HCT116 (cell line): Measurements from ENCODE around the gene PIEZO2. TPM values are rescaled to one million over a fixed set of nuclear protein-coding genes. Genes with fewer than 3 reads are reported as not detected.

ENCODE experiments used
- ATAC-seq: fragments of 200-7000 bp; cut with Tn5 transposase; 2 replicates; pipeline ENCODE4 v1.9.1; 2020; ENCODE audit warnings: mild to moderate bottlenecking, moderate library complexity
- BruUV-seq: library from RNA; stranded (reverse); fragments of 400-500 nt; replicated peaks from 2 replicates; lab custom pipeline; 2021; lab: Mats Ljungman, UMichigan
- CTCF ChIA-PET: fragments of 300-600 bp; sonication (Branson Sonifier 250); formaldehyde crosslinking; loops from one replicate; lab custom pipeline; 2021; ENCODE audit warnings: antibody characterized with exemption; lab: Charles Lee
- POLR2A ChIA-PET: fragments of 300-600, 350-600 bp; sonication (Branson Sonifier 250); formaldehyde crosslinking; loops from one replicate; lab custom pipeline; 2021; ENCODE audit warnings: antibody characterized with exemption; lab: Charles Lee
- RAD21 ChIA-PET, 2 experiments: fragments of 300-600 bp; sonication (Branson Sonifier 250); formaldehyde crosslinking; loops; one replicate each; lab custom pipeline; 2023; ENCODE audit warnings: low total read pairs in 2 of 2; ENCODE audit not compliant: uncharacterized antibody in 2 of 2, unreplicated experiment in 2 of 2, low non-redundant PET in 1 of 2; lab: Charles Lee
- DNase-seq: peaks from one replicate; pipeline ENCODE4 v3.0.0-alpha.2; 2010; ENCODE audit warnings: low read depth, low spot score
- H2AFZ ChIP-seq: fragments of 200-600 bp; shearing (Covaris generic), sonication (generic); 2 replicates; pipeline ENCODE4 v1.6.1; 2017; ENCODE audit warnings: low read depth, mixed run types, mixed read lengths, antibody characterized with exemption, low read length; ENCODE audit not compliant: poor library complexity, severe bottlenecking
- H3K27ac ChIP-seq: 2 replicates; pipeline ENCODE4 v1.5.1; 2012; ENCODE audit warnings: low read depth, low read length
- H3K27me3 ChIP-seq: fragments of 200-600 bp; sonication (generic); 2 replicates; pipeline ENCODE4 v1.6.1; 2016; ENCODE audit warnings: mixed run types, low read length, mixed read lengths; ENCODE audit not compliant: insufficient read depth
- H3K36me3 ChIP-seq, 2 experiments: fragments of 200-500 bp in 1 of 2; fragments of 200-600 bp in 1 of 2; sonication (Bioruptor generic) in 1 of 2; sonication (generic) in 1 of 2; 2 replicates each; pipeline versions ENCODE4 v1.5.1 to v1.6.1; 2014 to 2016; ENCODE audit warnings: low read length in 2 of 2, inconsistent platforms in 1 of 2, mixed read lengths in 1 of 2, mixed run types in 1 of 2; ENCODE audit not compliant: insufficient read depth in 2 of 2, control insufficient read depth in 1 of 2
- H3K4me1 ChIP-seq, 2 experiments: fragments of 200-600 bp in 1 of 2; sonication (generic) in 1 of 2; 2 replicates each; pipeline versions ENCODE4 v1.5.1 to v1.6.1; 2012 to 2017; ENCODE audit warnings: low read length in 2 of 2, inconsistent platforms in 1 of 2, mild to moderate bottlenecking in 1 of 2, mixed read lengths in 1 of 2, mixed run types in 1 of 2, moderate library complexity in 1 of 2; ENCODE audit not compliant: insufficient read depth in 2 of 2, control insufficient read depth in 1 of 2
- H3K4me2 ChIP-seq: fragments of 200-600 bp; sonication (generic); 2 replicates; pipeline ENCODE4 v1.6.1; 2017; ENCODE audit warnings: mixed run types, low read length, mixed read lengths
- H3K4me3 ChIP-seq, 2 experiments: fragments of 200-600 bp in 1 of 2; sonication (generic) in 1 of 2; replicated peaks in 1 of 2; 2 replicates each; pipeline ENCODE4 v1.5.1; 2011 to 2016; ENCODE audit warnings: low read length in 2 of 2, control low read depth in 1 of 2, low read depth in 1 of 2, mild to moderate bottlenecking in 1 of 2, mixed read lengths in 1 of 2, mixed run types in 1 of 2
- H3K79me2 ChIP-seq: fragments of 200-600 bp; sonication (generic); 2 replicates; pipeline ENCODE4 v1.6.1; 2017; ENCODE audit warnings: mild to moderate bottlenecking, mixed run types, low read length, moderate library complexity, mixed read lengths; ENCODE audit not compliant: insufficient read depth
- H3K9ac ChIP-seq: fragments of 200-600 bp; sonication (generic); 2 replicates; pipeline ENCODE4 v1.6.1; 2016; ENCODE audit warnings: low read length, mixed read lengths
- H3K9me2 ChIP-seq: fragments of 200-600 bp; sonication (generic), shearing (Covaris generic); 2 replicates; pipeline ENCODE4 v1.6.1; 2017; ENCODE audit warnings: mixed run types, mild to moderate bottlenecking, moderate library complexity; ENCODE audit not compliant: insufficient read depth
- H3K9me3 ChIP-seq, 2 experiments: fragments of 200-500 bp in 1 of 2; fragments of 200-600 bp in 1 of 2; sonication (Bioruptor generic) in 1 of 2; sonication (generic) in 1 of 2; 2 replicates each; pipeline ENCODE4 v1.6.1; 2014 to 2017; ENCODE audit warnings: low read length in 2 of 2, mixed read lengths in 2 of 2, inconsistent platforms in 1 of 2, low read depth in 1 of 2, mild to moderate bottlenecking in 1 of 2, mixed run types in 1 of 2, moderate library complexity in 1 of 2; ENCODE audit not compliant: control insufficient read depth in 1 of 2, insufficient read depth in 1 of 2
- H4K20me1 ChIP-seq: fragments of 200-600 bp; sonication (generic), shearing (Covaris generic); 2 replicates; pipeline ENCODE4 v1.6.1; 2017; ENCODE audit warnings: mixed run types, mild to moderate bottlenecking, moderate library complexity; ENCODE audit not compliant: insufficient read depth
- CEBPB ChIP-seq: IDR thresholded peaks from 2 replicates; pipeline ENCODE4 v1.6.1; 2012; ENCODE audit warnings: low read depth
- intact Hi-C: fragments of 100-400 bp; cut with micrococcal nuclease; formaldehyde crosslinking; loops from 2 replicates; pipeline ENCODE4 v1.10.0; 2022
- total RNA-seq: library from RNA; stranded (reverse); gene quantifications from one replicate; pipeline ENCODE4 v1.2.1, GENCODE V29; 2021; ENCODE audit not compliant: unreplicated experiment
- TF ChIP-seq, protein P1 (sequence below): IDR thresholded peaks from 2 replicates; pipeline ENCODE4 v1.6.1; 2011; ENCODE audit warnings: mild to moderate bottlenecking, low read length, moderate library complexity; ENCODE audit not compliant: insufficient replicate concordance; ENCODE audit errors: extremely low read depth
- TF ChIP-seq, protein P2 (sequence below), 3 experiments: fragments of 200-600 bp in 1 of 3; sonication (generic) in 1 of 3; IDR thresholded peaks in 2 of 3; conservative IDR thresholded peaks in 1 of 3; 2 replicates each; pipeline ENCODE4 v1.5.1; 2012 to 2017; ENCODE audit warnings: low read depth in 2 of 3, low read length in 2 of 3, antibody characterized with exemption in 1 of 3, borderline replicate concordance in 1 of 3, control low read depth in 1 of 3, mild to moderate bottlenecking in 1 of 3, mixed read lengths in 1 of 3, mixed run types in 1 of 3, moderate library complexity in 1 of 3; ENCODE audit not compliant: insufficient read depth in 1 of 3

PIEZO2 gene
- total RNA-seq, 1 experiment from 2014 or later, result 0.34 TPM

DNA sequence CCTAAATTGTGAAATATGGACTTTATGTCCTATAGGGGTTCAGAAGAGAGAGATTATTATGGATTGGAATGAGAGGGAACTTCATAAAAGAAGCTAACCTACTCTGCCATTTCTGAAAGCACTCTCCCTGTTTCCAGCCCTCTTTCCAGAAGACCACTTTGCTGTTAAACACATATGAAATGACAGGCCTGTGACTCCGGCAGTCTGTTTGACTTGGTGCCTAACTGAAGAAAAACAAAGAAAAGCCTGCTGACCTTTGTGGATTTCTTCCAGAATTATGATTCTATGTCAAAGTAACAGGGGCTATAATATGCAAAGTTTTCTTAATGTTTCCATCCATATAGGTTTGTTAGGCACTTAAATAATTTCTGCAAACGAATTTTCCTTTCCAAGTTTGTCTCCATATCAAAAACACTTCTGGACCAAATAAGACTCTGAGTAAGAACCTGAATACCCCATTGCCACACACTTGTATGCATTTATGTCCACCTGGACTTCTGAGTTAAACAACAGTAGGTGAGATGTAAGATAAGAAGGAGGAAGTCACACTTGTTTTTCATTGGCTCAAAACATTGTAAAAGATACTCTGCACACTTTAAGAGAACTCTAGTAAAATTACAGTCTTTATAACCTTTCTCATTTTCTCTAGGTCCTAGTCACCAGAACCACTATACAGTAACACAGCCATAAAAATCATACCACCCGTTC is 111.7 kb downstream of the PIEZO2 start:
- H3K4me2 ChIP-seq, result no peak overlapping the region
- peaks cover 19% of the 10 kb centered on the region for H3K27me3 ChIP-seq
- no peaks in the 10 kb centered on the region for H3K9me3 ChIP-seq
- ChIA-PET CTCF (interaction anchor here (1.6 kb wide), 1 partner anchor 186 kb away, joined by 6 read pairs; no protein-coding TSS in a partner anchor), RAD21 (no interaction called here), POLR2A (no interaction called here)
- no peak overlapping the region for H3K4me3 ChIP-seq
- H3K9me2 ChIP-seq, result no peaks in the 10 kb centered on the region
- ATAC-seq (no peak), DNase-seq (no peak)
- H3K36me3 ChIP-seq, result no peaks in the 10 kb centered on the region
- H2AFZ ChIP-seq, result no peak overlapping the region
- no peak overlapping the region for H3K27ac ChIP-seq
- H3K79me2 ChIP-seq, result no peaks in the 10 kb centered on the region
- no peak for TF ChIP-seq CEBPB
- TF ChIP-seq, protein P1, sequence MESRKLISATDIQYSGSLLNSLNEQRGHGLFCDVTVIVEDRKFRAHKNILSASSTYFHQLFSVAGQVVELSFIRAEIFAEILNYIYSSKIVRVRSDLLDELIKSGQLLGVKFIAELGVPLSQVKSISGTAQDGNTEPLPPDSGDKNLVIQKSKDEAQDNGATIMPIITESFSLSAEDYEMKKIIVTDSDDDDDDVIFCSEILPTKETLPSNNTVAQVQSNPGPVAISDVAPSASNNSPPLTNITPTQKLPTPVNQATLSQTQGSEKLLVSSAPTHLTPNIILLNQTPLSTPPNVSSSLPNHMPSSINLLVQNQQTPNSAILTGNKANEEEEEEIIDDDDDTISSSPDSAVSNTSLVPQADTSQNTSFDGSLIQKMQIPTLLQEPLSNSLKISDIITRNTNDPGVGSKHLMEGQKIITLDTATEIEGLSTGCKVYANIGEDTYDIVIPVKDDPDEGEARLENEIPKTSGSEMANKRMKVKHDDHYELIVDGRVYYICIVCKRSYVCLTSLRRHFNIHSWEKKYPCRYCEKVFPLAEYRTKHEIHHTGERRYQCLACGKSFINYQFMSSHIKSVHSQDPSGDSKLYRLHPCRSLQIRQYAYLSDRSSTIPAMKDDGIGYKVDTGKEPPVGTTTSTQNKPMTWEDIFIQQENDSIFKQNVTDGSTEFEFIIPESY, result no peak
- TF ChIP-seq, protein P2, sequence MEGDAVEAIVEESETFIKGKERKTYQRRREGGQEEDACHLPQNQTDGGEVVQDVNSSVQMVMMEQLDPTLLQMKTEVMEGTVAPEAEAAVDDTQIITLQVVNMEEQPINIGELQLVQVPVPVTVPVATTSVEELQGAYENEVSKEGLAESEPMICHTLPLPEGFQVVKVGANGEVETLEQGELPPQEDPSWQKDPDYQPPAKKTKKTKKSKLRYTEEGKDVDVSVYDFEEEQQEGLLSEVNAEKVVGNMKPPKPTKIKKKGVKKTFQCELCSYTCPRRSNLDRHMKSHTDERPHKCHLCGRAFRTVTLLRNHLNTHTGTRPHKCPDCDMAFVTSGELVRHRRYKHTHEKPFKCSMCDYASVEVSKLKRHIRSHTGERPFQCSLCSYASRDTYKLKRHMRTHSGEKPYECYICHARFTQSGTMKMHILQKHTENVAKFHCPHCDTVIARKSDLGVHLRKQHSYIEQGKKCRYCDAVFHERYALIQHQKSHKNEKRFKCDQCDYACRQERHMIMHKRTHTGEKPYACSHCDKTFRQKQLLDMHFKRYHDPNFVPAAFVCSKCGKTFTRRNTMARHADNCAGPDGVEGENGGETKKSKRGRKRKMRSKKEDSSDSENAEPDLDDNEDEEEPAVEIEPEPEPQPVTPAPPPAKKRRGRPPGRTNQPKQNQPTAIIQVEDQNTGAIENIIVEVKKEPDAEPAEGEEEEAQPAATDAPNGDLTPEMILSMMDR (IDR thresholded peaks at IDR 0.05 in 2 of 3, conservative IDR thresholded peaks at IDR 0.05 in 1 of 3; ENCODE audit: borderline replicate concordance in 1 of 3, insufficient read depth in 1 of 3, low read depth in 2 of 3, low read length in 2 of 3), result no peak
- intact Hi-C loops, result no loop called here
- BruUV-seq, result no TSS peak
- no peak overlapping the region for H3K9ac ChIP-seq
- no peaks in the 10 kb centered on the region for H4K20me1 ChIP-seq
- no peaks in the 10 kb centered on the region for H3K4me1 ChIP-seq
